ENCODE results near the gene SCAF4.
"Not testable (repeated sequence)": the region's sequence is repeated elsewhere in the genome, so short reads cannot be mapped to it uniquely, and the experiment has no call there.

The SCAF4 gene

GRCh38 chr21:31741116-31741515 lies 9.2 kb upstream of the SCAF4 start:
- DNase-seq (ENCODE audit: low read depth in 3 of 3), result no peak

- not testable (repeated sequence) for DNase-seq (ENCODE audit: low read depth in 3 of 3)
Measured at GRCh38 chr21:31737586-31738397, 5.9 kb upstream of the SCAF4 start.

- no peak for DNase-seq (ENCODE audit: low read depth in 3 of 3)
Measured at GRCh38 chr21:31735511-31735992, 3.6 kb upstream of the SCAF4 start.

GRCh38 chr21:31733551-31734149 lies 1.7 kb upstream of the SCAF4 start:
- no peak for DNase-seq (ENCODE audit: low read depth in 3 of 3)

- DNase-seq (ENCODE audit: low read depth in 3 of 3), result peak in 1 of 3 experiments; percentile 8
Measured at GRCh38 chr21:31732597-31733550, 956 bp upstream of the SCAF4 start.

GRCh38 chr21:31731056-31731856 lies 662 bp downstream of the SCAF4 start:
- DNase-seq (ENCODE audit: low read depth in 3 of 3), result peak; percentile 19 to 35 (median 26)

DNA sequence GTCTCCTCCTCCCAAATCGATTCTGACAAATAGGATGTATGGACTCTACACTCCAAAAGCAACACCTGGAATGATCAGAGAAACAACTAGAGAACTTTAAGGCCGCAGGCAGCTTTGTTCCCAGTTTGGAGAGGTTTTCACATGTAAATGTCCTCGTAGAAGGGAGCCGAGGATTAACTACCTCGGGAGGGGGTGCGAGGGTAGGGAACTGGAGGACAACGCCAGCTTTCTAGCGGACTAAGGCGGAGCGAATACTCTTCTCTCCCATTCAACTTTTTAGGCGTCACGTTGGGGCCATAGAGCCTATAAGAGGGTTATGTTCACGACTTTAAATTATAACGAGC lies 1.2 kb downstream of the SCAF4 start:
- DNase-seq (ENCODE audit: low read depth in 3 of 3), result no peak

- DNase-seq (ENCODE audit: low read depth in 3 of 3), result no peak
Measured at GRCh38 chr21:31729622-31730343, 2.1 kb downstream of the SCAF4 start.

DNA sequence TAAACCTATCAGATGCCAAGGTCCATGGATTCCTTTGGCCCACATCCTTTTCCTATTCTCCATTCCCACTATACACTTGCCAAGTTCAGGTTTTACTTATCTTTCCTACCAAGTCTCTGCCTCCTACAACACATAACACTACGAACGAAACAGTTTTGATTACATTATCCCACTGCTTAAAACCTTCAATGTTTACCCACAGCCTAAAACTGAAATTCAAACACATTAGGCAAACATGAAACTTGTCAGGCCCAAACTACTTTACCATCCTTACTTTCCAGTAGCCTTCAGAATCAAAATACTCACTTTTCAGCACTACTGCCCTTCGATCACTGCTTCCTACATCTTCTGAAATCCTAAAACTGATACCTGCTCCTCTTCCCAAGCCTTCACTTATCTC lies 3.0 kb downstream of the SCAF4 start:
- DNase-seq (ENCODE audit: low read depth in 3 of 3), result no peak

DNA sequence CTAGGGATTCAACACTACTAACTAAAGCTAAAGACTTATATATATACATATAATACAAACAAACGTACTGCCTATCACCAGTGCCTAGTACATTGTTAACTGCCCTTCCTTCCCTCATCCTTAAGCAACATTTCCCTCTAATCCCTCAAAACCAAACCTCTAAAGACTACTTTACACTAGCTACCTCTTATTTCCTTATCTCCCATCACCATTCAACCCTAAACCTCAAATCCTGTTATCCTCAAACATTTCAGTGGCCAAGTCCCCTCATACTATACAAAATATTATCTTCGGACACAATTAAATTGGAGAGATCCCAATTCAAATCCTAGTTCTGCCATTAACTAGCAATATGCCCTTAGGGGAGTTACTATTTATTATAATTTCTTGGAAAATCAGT lies 3.7 kb downstream of the SCAF4 start:
- no peak for DNase-seq (ENCODE audit: low read depth in 3 of 3)

GRCh38 chr21:31727181-31727580 lies 4.7 kb downstream of the SCAF4 start:
- no peak for DNase-seq (ENCODE audit: low read depth in 3 of 3)

DNA sequence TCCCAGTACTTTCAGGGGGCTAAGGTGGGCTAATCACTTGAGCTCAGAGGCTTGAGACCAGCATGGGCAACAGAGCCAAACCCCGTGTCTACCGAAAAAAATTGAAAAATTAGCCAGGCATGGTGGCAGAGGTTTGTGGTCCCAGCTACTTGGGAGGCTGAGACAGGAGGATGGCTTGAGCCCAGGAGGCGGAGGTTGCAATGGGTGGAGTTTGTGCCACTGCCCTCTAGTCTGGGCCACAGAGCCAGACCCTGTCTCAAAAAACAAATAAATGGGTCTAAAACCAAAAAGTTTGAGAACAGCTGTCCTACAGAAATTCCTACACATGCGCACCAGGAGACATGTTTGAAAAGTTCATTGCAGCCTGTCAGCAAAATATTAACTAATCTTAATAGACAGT lies 5.5 kb downstream of the SCAF4 start:
- DNase-seq (ENCODE audit: low read depth in 3 of 3), result no peak

- no peak for DNase-seq (ENCODE audit: low read depth in 3 of 3)
Measured at GRCh38 chr21:31725202-31725839, 6.6 kb downstream of the SCAF4 start.

DNA sequence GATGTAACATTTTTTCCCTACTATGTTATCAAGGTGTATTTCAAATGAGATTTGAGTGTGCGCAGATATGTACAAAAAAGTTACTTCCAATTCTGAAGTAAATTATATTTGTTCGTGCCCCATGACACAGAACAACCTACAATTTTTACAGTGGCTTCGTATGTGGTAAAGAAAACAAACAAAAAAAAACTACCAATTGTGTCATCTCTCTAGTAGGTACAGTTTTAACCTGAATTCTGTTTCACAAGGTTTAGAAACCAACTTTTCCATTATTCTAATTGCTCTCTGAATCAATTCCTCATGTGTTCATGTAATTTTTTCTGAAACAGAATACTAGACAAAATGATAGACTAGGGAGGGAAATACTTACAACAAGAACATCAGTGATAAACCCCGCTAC lies 7.4 kb downstream of the SCAF4 start:
- no peak for DNase-seq (ENCODE audit: low read depth in 3 of 3)

GRCh38 chr21:31721381-31721780 lies 10.5 kb downstream of the SCAF4 start:
- no peak for DNase-seq (ENCODE audit: low read depth in 3 of 3)

- DNase-seq (ENCODE audit: low read depth in 3 of 3), result no peak
Measured at GRCh38 chr21:31720739-31721138, 11.2 kb downstream of the SCAF4 start.

GRCh38 chr21:31720330-31720729 lies 11.6 kb downstream of the SCAF4 start:
- DNase-seq (ENCODE audit: low read depth in 3 of 3), result no peak

DNA sequence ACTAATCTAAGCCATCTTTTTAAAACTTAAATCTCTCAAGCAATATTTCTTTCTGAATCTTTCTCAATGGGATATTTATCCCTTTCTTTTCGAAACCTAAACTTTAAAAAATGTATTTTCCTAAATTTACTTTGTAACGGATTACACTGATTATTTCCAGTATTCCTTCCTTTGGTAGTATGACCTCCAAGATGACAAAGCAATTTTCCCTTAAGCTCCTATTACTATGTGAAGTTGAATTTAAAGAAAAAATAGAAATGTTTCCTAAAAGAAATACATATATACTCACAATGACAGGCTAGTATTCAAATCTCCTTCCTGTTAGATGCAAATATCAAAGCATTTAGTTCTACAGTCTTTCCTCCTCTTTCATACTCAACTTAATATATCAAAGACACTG lies 15.8 kb downstream of the SCAF4 start:
- no peak for DNase-seq (ENCODE audit: low read depth in 3 of 3)

GRCh38 chr21:31714741-31715365 lies 17.1 kb downstream of the SCAF4 start:
- DNase-seq (ENCODE audit: low read depth in 3 of 3), result no peak
